NCI-H2029 treated with DMSO at 0.1 percent for 48 hours (cell line): ENCODE measurements around the gene UBE3B.

ENCODE experiments used
- DNase-seq: peaks from one replicate; lab custom pipeline; 2025; lab: John Stamatoyannopoulos, UW

The UBE3B gene

GRCh38 chr12:109532721-109533486, 55.5 kb downstream of the UBE3B start:
- no peak for DNase-seq

GRCh38 chr12:109533487-109533740, 56.0 kb downstream of the UBE3B start:
- DNase-seq = no peak

DNA sequence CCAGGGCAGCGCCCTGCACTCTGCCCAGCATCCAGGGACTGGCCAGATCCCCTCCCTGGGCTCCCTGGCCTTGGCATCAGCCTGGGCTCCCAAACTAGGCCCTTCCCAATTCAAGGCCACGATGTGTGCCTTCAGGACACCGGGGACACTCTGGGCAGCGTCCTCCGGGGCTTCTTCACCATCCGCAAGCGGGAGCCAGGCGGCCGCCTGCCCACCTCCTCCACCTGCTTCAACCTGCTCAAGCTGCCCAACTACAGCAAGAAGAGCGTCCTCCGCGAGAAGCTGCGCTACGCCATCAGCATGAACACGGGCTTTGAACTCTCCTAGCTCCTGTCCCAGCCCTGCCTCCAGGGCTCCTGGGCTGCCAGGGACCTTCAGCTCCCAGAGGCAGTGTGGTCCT, 57.0 kb downstream of the UBE3B start:
- no peak for DNase-seq

- DNase-seq = no peak
Measured at GRCh38 chr12:109535231-109535862, 57.9 kb downstream of the UBE3B start.

DNA sequence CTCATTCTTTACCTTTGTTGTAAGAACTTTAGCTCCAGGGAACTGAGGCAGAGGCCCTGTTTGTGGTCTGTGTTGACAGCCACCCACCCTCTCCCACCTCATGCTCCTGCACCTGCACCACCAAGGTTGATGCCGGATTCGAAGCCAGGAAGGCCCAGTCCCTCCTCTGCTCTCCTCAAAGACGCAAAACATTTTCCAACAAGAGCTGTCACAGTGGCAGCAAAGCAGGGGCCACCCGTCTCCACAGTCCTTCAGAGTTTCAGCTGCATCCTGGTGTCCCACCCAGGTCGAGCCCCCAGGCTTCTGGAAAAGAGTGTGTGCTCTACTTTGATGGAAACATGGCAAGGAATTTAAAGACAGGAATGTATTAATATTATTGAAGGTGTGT, 58.4 kb downstream of the UBE3B start:
- no peak for DNase-seq

- no peak for DNase-seq
Measured at GRCh38 chr12:109537136-109537535, 59.7 kb downstream of the UBE3B start.

DNA sequence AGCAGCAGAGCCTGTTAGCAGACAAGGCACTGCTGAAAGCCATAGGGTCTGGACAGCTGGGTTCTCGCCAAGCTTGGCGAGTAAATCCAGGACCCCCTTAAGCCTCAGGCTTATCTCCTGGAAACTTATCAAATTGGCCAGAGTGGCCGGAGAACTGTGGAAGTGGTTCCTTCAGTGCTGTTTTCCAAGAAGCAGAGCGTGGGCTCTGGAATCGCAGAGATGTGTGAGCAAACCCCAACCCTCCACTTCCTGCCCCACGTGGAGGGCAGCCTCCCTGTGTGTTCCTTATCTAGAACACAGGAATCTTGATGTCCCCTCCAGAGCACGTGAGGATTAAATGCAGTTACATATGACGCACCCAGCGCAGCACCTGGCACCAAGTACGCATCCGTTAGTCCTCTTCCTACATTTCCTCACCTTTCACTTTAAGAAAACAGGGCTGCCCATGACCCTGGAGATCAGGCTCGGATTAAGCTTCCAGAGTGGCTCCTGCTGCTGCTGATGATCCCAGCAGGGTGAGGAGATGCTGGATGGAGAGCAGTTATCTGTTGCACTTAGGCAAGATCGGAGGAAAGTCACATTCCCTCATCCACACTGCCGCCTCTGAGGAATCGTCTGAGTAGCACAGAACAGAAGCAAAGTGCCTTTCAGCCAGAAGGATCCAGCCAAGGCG, 60.9 kb downstream of the UBE3B start:
- no peak for DNase-seq

DNA sequence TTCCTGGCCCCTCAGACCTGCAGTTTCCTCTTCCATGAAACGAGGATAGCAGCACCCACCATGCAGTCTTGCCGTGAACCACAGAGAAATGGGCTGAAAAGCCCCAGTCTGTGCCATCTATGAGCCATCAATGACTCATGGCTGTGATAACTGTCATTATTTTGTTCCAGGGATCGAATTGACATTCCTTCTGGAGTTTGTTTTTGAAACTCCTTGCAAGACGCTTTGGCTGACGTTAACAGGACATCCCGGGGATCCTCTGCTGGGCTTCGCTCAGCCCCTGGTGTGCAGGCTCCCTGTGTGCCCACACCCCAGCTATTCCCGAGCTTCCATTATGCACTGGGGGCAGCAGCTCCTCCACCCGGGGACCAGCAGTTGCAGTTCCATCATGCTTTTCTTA, 62.1 kb downstream of the UBE3B start:
- no peak for DNase-seq

DNA sequence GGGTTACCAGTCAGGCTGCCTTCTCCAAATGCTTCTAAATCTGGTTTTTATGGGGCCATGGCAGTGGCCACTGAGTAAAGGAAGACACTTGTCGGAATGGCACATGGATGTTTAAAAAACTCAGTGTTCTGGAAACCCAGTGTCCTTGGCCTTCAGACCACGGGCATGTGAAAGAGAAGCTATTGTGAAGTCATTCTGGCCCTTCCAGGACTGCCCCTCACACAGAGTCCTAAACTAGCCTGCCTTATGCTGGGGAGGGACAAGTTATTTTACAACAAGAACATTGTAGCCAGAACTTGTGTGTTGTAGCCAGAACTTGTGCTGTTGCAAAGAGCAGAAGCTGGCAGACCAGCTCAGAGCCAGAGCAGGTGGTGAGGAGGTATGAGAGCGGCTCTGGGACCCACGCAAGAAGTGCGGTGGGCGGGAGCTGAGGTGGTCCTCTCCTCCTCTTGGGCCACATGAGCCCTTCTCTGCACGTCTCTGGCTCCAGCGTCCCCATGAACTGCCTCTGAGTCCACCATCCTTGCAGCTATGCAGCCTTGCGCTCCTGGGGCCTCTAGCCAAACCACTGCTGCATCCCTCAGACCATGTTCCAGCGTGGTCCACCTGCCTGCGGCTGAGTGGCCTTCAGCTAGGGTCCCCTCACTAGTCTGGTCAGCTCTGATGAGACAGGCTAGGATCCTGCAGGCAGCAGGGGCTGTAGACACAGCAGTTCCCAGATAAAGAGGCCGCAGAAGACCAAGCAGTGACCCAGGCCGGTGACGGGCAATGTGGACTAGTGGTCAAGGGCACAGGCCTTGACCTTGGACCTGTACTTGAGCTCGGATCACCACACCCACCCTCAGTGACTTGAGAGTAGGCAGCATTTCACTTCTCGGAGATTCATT, 63.3 kb downstream of the UBE3B start:
- DNase-seq = no peak

GRCh38 chr12:109541413-109541726, 63.9 kb downstream of the UBE3B start:
- no peak for DNase-seq

- DNase-seq = no peak
Measured at GRCh38 chr12:109542014-109542413, 64.6 kb downstream of the UBE3B start.

- DNase-seq = no peak
Measured at GRCh38 chr12:109542876-109543275, 65.4 kb downstream of the UBE3B start.

DNA sequence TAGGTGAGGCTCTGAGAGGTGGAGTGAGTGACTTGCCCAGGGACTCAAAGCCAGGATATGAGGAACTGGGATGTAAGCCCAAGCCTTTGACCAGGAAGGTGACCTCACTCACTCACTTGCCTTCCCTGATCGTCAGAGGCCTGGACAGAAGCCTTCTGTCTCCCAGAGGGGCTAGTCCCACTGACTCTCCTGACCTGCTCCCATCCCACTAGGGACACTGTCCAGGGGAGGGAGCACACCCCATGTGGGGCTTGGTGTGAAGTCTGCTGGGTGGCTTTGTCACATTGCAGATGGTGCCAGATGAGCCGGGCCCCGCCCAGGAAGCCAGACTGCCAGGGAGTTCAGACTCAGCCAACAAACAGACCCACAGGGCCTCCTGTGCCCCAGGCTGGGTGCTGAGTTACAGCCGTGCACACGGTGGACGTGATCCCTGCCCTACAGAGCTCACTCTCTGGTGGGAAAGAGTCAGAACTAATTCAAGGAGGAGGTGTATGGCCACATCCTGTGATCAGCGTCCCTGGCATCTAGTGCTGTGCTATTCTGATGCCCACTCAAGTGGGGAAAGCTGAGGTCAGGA, 67.6 kb downstream of the UBE3B start:
- DNase-seq = no peak

DNA sequence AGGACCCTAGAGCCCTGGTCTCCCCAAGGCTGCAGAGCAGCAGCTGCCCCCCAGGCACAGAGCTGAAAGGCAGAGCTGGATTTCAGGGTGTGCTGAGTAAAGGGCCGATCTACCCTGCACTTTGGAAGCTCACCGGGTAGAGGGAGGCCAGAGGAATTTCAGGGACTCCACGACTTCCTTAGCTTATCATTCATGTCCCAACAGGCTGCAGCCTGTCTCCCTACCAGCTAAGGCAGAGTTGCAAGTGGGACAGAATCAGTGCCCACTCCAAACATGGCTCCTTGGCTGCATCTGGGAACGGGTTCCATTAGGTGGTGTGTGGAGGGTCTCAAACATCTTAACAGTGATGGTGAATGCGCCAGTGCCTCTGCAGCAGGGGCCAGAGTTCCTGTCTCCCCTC, 68.4 kb downstream of the UBE3B start:
- DNase-seq = no peak

DNA sequence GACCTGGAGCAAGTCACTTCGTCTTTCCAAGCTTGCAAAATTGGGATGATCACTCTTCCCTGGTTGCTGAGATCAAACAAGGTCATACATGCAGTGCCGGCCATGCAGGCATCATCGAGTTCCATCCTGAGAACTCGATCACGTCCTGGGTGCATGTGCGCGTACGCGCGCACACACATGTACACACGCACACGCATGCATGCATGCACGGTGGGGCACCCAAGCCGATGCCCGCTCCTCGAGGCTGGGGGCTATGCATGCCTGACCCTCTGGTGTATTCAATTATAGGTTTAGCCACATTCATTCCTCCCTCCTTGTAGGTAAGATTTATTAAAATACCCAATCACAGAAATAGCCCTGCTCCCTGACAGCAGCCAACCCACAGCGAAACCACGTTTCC, 69.9 kb downstream of the UBE3B start:
- DNase-seq = no peak

- DNase-seq = no peak
Measured at GRCh38 chr12:109548258-109548657, 70.8 kb downstream of the UBE3B start.

GRCh38 chr12:109549613-109550270, 72.3 kb downstream of the UBE3B start:
- no peak for DNase-seq

- DNase-seq = no peak
Measured at GRCh38 chr12:109550281-109550680, 72.8 kb downstream of the UBE3B start.

- no peak for DNase-seq
Measured at GRCh38 chr12:109551108-109551507, 73.7 kb downstream of the UBE3B start.

GRCh38 chr12:109552971-109553370, 75.5 kb downstream of the UBE3B start:
- no peak for DNase-seq

GRCh38 chr12:109553483-109553882, 76.0 kb downstream of the UBE3B start:
- no peak for DNase-seq
